Heart left ventricle (tissue), 16 donors: ENCODE results near the gene RAD51B. TPM values are rescaled to one million over a fixed set of nuclear protein-coding genes. Genes with fewer than 3 reads are reported as not detected.

Source experiments
- ATAC-seq, 4 donors: fragments of 200-7000 bp; cut with Tn5 transposase; one replicate each; pipeline ENCODE4 v1.9.1; 2020 to 2022; ENCODE audit warnings: moderate library complexity in 4 of 4, mild to moderate bottlenecking in 3 of 4, moderate number of reproducible peaks in 1 of 4
- DNase-seq, 5 donors: peaks; one replicate each; pipeline ENCODE4 v3.0.0-alpha.2; 2020
- H3K27ac ChIP-seq, 12 donors: fragments of 200-600 bp; sonication (generic) in 4 of 12; one replicate each; pipeline versions ENCODE4 v1.5.0 to v1.8.0; 2016 to 2022; ENCODE audit warnings: mild to moderate bottlenecking in 2 of 12
- H3K27me3 ChIP-seq, 9 donors: fragments of 200-600 bp; sonication (generic) in 2 of 9; one replicate each; pipeline versions ENCODE4 v1.5.1 to v1.8.0; 2016 to 2022; ENCODE audit warnings: mild to moderate bottlenecking in 3 of 9
- H3K36me3 ChIP-seq, 9 donors: fragments of 200-600 bp; sonication (generic) in 2 of 9; one replicate each; pipeline versions ENCODE4 v1.5.0 to v1.8.0; 2018 to 2022; ENCODE audit warnings: mild to moderate bottlenecking in 2 of 9
- H3K4me1 ChIP-seq, 12 donors: fragments of 200-600 bp; sonication (generic) in 4 of 12; one replicate each; pipeline versions ENCODE4 v1.5.0 to v1.8.0; 2016 to 2022; ENCODE audit warnings: mild to moderate bottlenecking in 3 of 12
- H3K4me3 ChIP-seq, 12 donors: fragments of 200-600 bp; sonication (generic) in 4 of 12; one replicate each; pipeline versions ENCODE4 v1.5.0 to v1.8.0; 2017 to 2022; ENCODE audit warnings: mild to moderate bottlenecking in 9 of 12, moderate library complexity in 4 of 12
- H3K9me3 ChIP-seq, 12 donors: fragments of 200-600 bp; sonication (generic) in 4 of 12; one replicate each; pipeline versions ENCODE4 v1.5.0 to v1.8.0; 2016 to 2022; ENCODE audit warnings: mild to moderate bottlenecking in 1 of 12
- CTCF ChIP-seq, 12 donors: fragments of 200-600 bp; sonication (generic) in 4 of 12; IDR thresholded peaks; one replicate each; pipeline versions ENCODE4 v1.5.0 to v1.8.0; 2018 to 2022; ENCODE audit warnings: antibody characterized with exemption in 12 of 12, mild to moderate bottlenecking in 5 of 12
- POLR2A ChIP-seq, 2 donors: fragments of 450-650 bp; IDR thresholded peaks; one replicate each; pipeline ENCODE4 v1.6.1; 2017; ENCODE audit warnings: antibody characterized with exemption in 2 of 2, mild to moderate bottlenecking in 2 of 2, moderate library complexity in 2 of 2
- WGBS, 4 donors: extraction: QIAGEN DNeasy Blood & Tissue Kit in 2 of 4; methylation state at CpG; one replicate each; pipeline versions ENCODE4 v1.1.5 to v1.1.7; 2013 to 2018; 5-methylcytosine and 5-hydroxymethylcytosine counted together
- intact Hi-C, 10 donors: fragments of 100-400 bp; cut with DNase I; formaldehyde crosslinking; loops; one replicate each; pipeline versions ENCODE4 v1.11.1 to v1.14.2; 2022
- polyA plus RNA-seq, 2 donors: library from polyadenylated mRNA; stranded (reverse); fragments of 200-250 nt; gene quantifications; one replicate each; pipeline ENCODE4 v1.2.3, GENCODE V29; 2013
- total RNA-seq, 9 donors: library from RNA; depleted of rRNA in 2 of 9; stranded (reverse); fragments of >200 nt in 2 of 9; fragmentation: NEBNext Ultra II Directional in 3 of 9; extraction: Animal tissue kit (Norgen Biotek cat#: 25700) in 3 of 9; gene quantifications; one replicate each; pipeline versions ENCODE4 v1.1.0 to v1.2.4, GENCODE V29; 2016 to 2023
- donor health status: ischemic (EF 13 %, LVEDD 7.1; RV severe dilation, severe dysfunction).
- donor health status: healthy with polysubstance abuse.
- donor health status: DM: no; HTN: yes; CAD: no.
- donor health status: DM: no; HTN: no; CAD: no.
- donor health status: ischemic (EF 25% LVEDD 6.9; RV normal size, moderate dysfunction).
- donor health status: ischemic (EF 25% LVEDD 5.7; RV mildly dilated, moderate dysfunction).
- donor health status: healthy.
- donor health status: DM: yes; HTN: yes; CAD: no.
- donor health status: ischemic (EF 35%, LVEDD 5.7; RV mildly dilated, moderate dysfunction).
- donor health status: nonischemic (EF 11% LVEDD 7.7; RV severe dilation, severe dysfunction).
- donor health status: DM: yes; HTN: yes; CAD: no.
- donor health status: PGD.
- donor health status: ischemic (EF 29% LVEDD 5.4; RV normal size, mild dysfunction).
- donor health status: nonischemic (EF 23%, LVEDD 6.1; RV moderate dilation, normal function).

Gene RAD51B
- total and polyA plus RNA-seq, 11 donors: 1.3 to 11.3 (median 3.2) TPM

- intact Hi-C loops: loop anchor here in 1 of 10 donors (10.0 kb wide), 1 partner anchor 110 kb away; no protein-coding TSS in a partner anchor
- TF ChIP-seq CTCF (IDR thresholded peaks at IDR 0.05) (no peak), POLR2A (IDR thresholded peaks at IDR 0.05) (no peak)
- peaks cover 0 to 93% (median 9%) of the 10 kb centered on the region in 12 donors for H3K4me1 ChIP-seq
Measured at GRCh38 chr14:68364792-68365192, 545.2 kb downstream of the RAD51B start.

GRCh38 chr14:68365228-68365627, 545.6 kb downstream of the RAD51B start:
- TF ChIP-seq POLR2A (IDR thresholded peaks at IDR 0.05) (no peak), CTCF (IDR thresholded peaks at IDR 0.05) (no peak)
- no peaks in the 10 kb centered on the region for H3K27me3 ChIP-seq
- peaks cover 0 to 93% (median 6%) of the 10 kb centered on the region in 12 donors for H3K4me1 ChIP-seq
- ATAC-seq (no peak), DNase-seq (no peak)
- peak overlapping the region in 7 of 12 donors; percentile 44 to 85 (median 65) for H3K27ac ChIP-seq
- no peak overlapping the region for H3K4me3 ChIP-seq
- intact Hi-C loops: loop anchor here in 1 of 10 donors (10.0 kb wide), 1 partner anchor 110 kb away; no protein-coding TSS in a partner anchor
- 90 to 96% (median 92%) methylated on average over 3 of the region's 3 CpGs for WGBS, 4 donors
- H3K9me3 ChIP-seq: no peaks in the 10 kb centered on the region
- H3K36me3 ChIP-seq: no peaks in the 10 kb centered on the region

More at GRCh38 chr14:68364792-68365192, 545.2 kb downstream of the RAD51B start:
- Histone ChIP-seq H3K4me3 (no peak overlapping the region), H3K27me3 (no peaks in the 10 kb centered on the region), H3K27ac (peak overlapping the region in 11 of 12 donors; percentile 18 to 85 (median 63)), H3K9me3 (no peaks in the 10 kb centered on the region), H3K36me3 (no peaks in the 10 kb centered on the region)
- ATAC-seq: no peak
- WGBS, 4 donors: 84 to 89% (median 86%) methylated on average over 6 of the region's 6 CpGs
- no peak for DNase-seq

- DNase-seq: no peak
- Histone ChIP-seq H3K36me3 (no peaks in the 10 kb centered on the region), H3K9me3 (no peaks in the 10 kb centered on the region), H3K27me3 (no peaks in the 10 kb centered on the region), H3K27ac (peak overlapping the region in 8 of 12 donors; percentile 10 to 85 (median 31)), H3K4me3 (no peak overlapping the region), H3K4me1 (peaks cover 0 to 84% (median 5%) of the 10 kb centered on the region in 12 donors)
- TF ChIP-seq CTCF (IDR thresholded peaks at IDR 0.05): no peak
- TF ChIP-seq POLR2A (IDR thresholded peaks at IDR 0.05): no peak
- intact Hi-C loops: loop anchor here in 1 of 10 donors (10.0 kb wide), 1 partner anchor 112 kb away; no protein-coding TSS in a partner anchor
- no peak for ATAC-seq
- WGBS, 4 donors: 90 to 97% (median 94%) methylated on average over 2 of the region's 2 CpGs
Measured at GRCh38 chr14:68366656-68367055, 547.1 kb downstream of the RAD51B start.

GRCh38 chr14:68367536-68367935, 548.0 kb downstream of the RAD51B start:
- TF ChIP-seq POLR2A (IDR thresholded peaks at IDR 0.05) (no peak), CTCF (IDR thresholded peaks at IDR 0.05) (no peak)
- no peaks in the 10 kb centered on the region for H3K9me3 ChIP-seq
- ATAC-seq (no peak), DNase-seq (no peak)
- H3K27ac ChIP-seq: peak overlapping the region in 9 of 12 donors; percentile 10 to 85 (median 26)
- H3K4me1 ChIP-seq: peaks cover 0 to 78% (median 5%) of the 10 kb centered on the region in 12 donors
- H3K36me3 ChIP-seq: no peaks in the 10 kb centered on the region
- intact Hi-C loops: loop anchor here in 1 of 10 donors (10.0 kb wide), 1 partner anchor 113 kb away; no protein-coding TSS in a partner anchor
- H3K27me3 ChIP-seq: no peaks in the 10 kb centered on the region
- H3K4me3 ChIP-seq: no peak overlapping the region
- 43 to 53% (median 45%) methylated on average over 5 of the region's 5 CpGs for WGBS, 4 donors
